WTC11 (cell line): ENCODE measurements around the gene RPL34. TPM values are rescaled to one million over a fixed set of nuclear protein-coding genes. Genes with fewer than 3 reads are reported as not detected.

Experiments used
- ATAC-seq: fragments of 200-7000 bp; cut with Tn5 transposase; 2 replicates; pipeline ENCODE4 v1.10.0; 2021; ENCODE audit warnings: mild to moderate bottlenecking, moderate library complexity
- CTCF ChIA-PET: fragments of 300-600 bp; sonication (Branson Sonifier 250); formaldehyde crosslinking; loops from one replicate; lab custom pipeline; 2021; ENCODE audit warnings: antibody characterized with exemption; lab: Charles Lee
- POLR2A ChIA-PET: fragments of 350-600 bp; sonication (Branson Sonifier 250); formaldehyde crosslinking; loops from one replicate; lab custom pipeline; 2021; ENCODE audit warnings: antibody characterized with exemption; lab: Charles Lee
- DNase-seq: peaks from one replicate; pipeline ENCODE4 v3.0.0; 2021; ENCODE audit warnings: low spot score
- H3K27ac Mint-ChIP-seq: 2 replicates; pipeline ENCODE4 v1.8.0; 2021; ENCODE audit warnings: mixed read lengths
- H3K27me3 Mint-ChIP-seq: 2 replicates; pipeline ENCODE4 v1.8.0; 2021; ENCODE audit warnings: low read depth, mild to moderate bottlenecking, moderate library complexity, mixed read lengths
- H3K36me3 Mint-ChIP-seq: 2 replicates; pipeline ENCODE4 v1.8.0; 2021; ENCODE audit warnings: mixed read lengths
- H3K4me1 Mint-ChIP-seq: 2 replicates; pipeline ENCODE4 v1.8.0; 2022; ENCODE audit warnings: mixed read lengths
- H3K4me3 Mint-ChIP-seq: 2 replicates; pipeline ENCODE4 v1.8.0; 2021; ENCODE audit warnings: mild to moderate bottlenecking, moderate library complexity, mixed read lengths
- H3K9me3 Mint-ChIP-seq: 2 replicates; pipeline ENCODE4 v1.8.0; 2021; ENCODE audit warnings: mixed read lengths
- AFF4 ChIP-seq: sonication (generic); formaldehyde crosslinking; IDR thresholded peaks from 2 replicates; pipeline ENCODE4 v1.8.1; 2023; ENCODE audit warnings: mild to moderate bottlenecking, missing genetic modification reagents, borderline replicate concordance
- AR ChIP-seq: fragments of 250-450 bp; sonication (Bioruptor Pico); IDR thresholded peaks from 2 replicates; pipeline ENCODE4 v1.9.0; 2021; ENCODE audit warnings: mild to moderate bottlenecking
- E2F1 ChIP-seq: sonication (generic); formaldehyde crosslinking; IDR thresholded peaks from 2 replicates; pipeline ENCODE4 v1.8.0; 2022; ENCODE audit warnings: mild to moderate bottlenecking, missing genetic modification reagents
- EMX1 ChIP-seq: fragments of 250-450 bp; sonication (Bioruptor Pico); IDR thresholded peaks from 2 replicates; pipeline ENCODE4 v1.8.0; 2021; ENCODE audit warnings: mild to moderate bottlenecking
- GABPB1 ChIP-seq: sonication (generic); formaldehyde crosslinking; IDR thresholded peaks from 2 replicates; pipeline ENCODE4 v1.8.1; 2023; ENCODE audit warnings: mild to moderate bottlenecking, missing genetic modification reagents
- HMGXB4 ChIP-seq: sonication (generic); formaldehyde crosslinking; IDR thresholded peaks from 2 replicates; pipeline ENCODE4 v1.8.1; 2023; ENCODE audit warnings: mild to moderate bottlenecking, moderate library complexity, missing genetic modification reagents
- JUN ChIP-seq: sonication (generic); formaldehyde crosslinking; IDR thresholded peaks from 2 replicates; pipeline ENCODE4 v1.8.0; 2023; ENCODE audit warnings: mild to moderate bottlenecking, missing genetic modification reagents
- NFATC4 ChIP-seq: fragments of 250-450 bp; sonication (Bioruptor Pico); IDR thresholded peaks from 2 replicates; pipeline ENCODE4 v1.9.0; 2021; ENCODE audit warnings: mild to moderate bottlenecking
- PRDM15 ChIP-seq: sonication (generic); formaldehyde crosslinking; IDR thresholded peaks from 2 replicates; pipeline ENCODE4 v1.8.0; 2022; ENCODE audit warnings: missing genetic modification reagents
- PRRX2 ChIP-seq: fragments of 250-450 bp; sonication (Bioruptor Pico); IDR thresholded peaks from 2 replicates; pipeline ENCODE4 v1.8.0; 2021; ENCODE audit warnings: mild to moderate bottlenecking
- TP53 ChIP-seq: sonication (generic); formaldehyde crosslinking; IDR thresholded peaks from 2 replicates; pipeline ENCODE4 v1.8.1; 2023; ENCODE audit warnings: mild to moderate bottlenecking, missing genetic modification reagents
- ZBTB43 ChIP-seq: sonication (generic); formaldehyde crosslinking; IDR thresholded peaks from 2 replicates; pipeline ENCODE4 v1.8.1; 2023; ENCODE audit warnings: mild to moderate bottlenecking, missing genetic modification reagents
- ZMAT4 ChIP-seq: fragments of 250-450 bp; sonication (Bioruptor Pico); IDR thresholded peaks from 2 replicates; pipeline ENCODE4 v1.9.0; 2021; ENCODE audit warnings: mild to moderate bottlenecking
- ZNF416 ChIP-seq: fragments of 250-450 bp; sonication (Bioruptor Pico); IDR thresholded peaks from 2 replicates; pipeline ENCODE4 v1.9.0; 2021; ENCODE audit warnings: mild to moderate bottlenecking, inconsistent platforms
- total RNA-seq: library from RNA; stranded (reverse); gene quantifications from 3 replicates; pipeline ENCODE4 v1.2.3, GENCODE V29; 2021

The RPL34 gene
- total RNA-seq, 1 experiment from 2014 or later, result 1,253 TPM

- TF ChIP-seq PRDM15 (no peak), PRRX2 (CRISPR knock-in tag) (no peak), AFF4 (CRISPR knock-in tag) (no peak), TP53 (CRISPR knock-in tag) (no peak), ZNF416 (CRISPR knock-in tag) (no peak), ZMAT4 (CRISPR knock-in tag) (no peak), ZBTB43 (CRISPR knock-in tag) (no peak)
Measured at GRCh38 chr4:108622022-108622421, 1.6 kb downstream of the RPL34 start (continued).

GRCh38 chr4:108622828-108623227 lies 2.5 kb downstream of the RPL34 start:
- peaks cover 28% of the 10 kb centered on the region for H3K4me1 Mint-ChIP-seq
- H3K4me3 Mint-ChIP-seq, result peak overlapping the region; percentile 99
- TF ChIP-seq JUN, result no peak
- TF ChIP-seq EMX1 (CRISPR knock-in tag), result 0 out of 2 replicates have a peak, but pooled peaks have one; percentile 63
- no peak for TF ChIP-seq E2F1
- TF ChIP-seq AR (CRISPR knock-in tag), result peak; percentile 23; the same call in 1 of the 2 replicates
- 0 out of 2 replicates have a peak, but pooled peaks have one; percentile 19 for TF ChIP-seq NFATC4
- TF ChIP-seq GABPB1 (CRISPR knock-in tag), result no peak
- TF ChIP-seq HMGXB4 (CRISPR knock-in tag), result no peak
- POLR2A ChIA-PET, result no interaction called here
- ATAC-seq (no peak), DNase-seq (no peak)
- peak overlapping the region; percentile 76 for H3K27ac Mint-ChIP-seq
- CTCF ChIA-PET, result no interaction called here
- H3K36me3 Mint-ChIP-seq, result peaks cover 65% of the 10 kb centered on the region
- H3K27me3 Mint-ChIP-seq, result peaks cover 3% of the 10 kb centered on the region; the same call in 1 of the 2 replicates
- no peaks in the 10 kb centered on the region for H3K9me3 Mint-ChIP-seq
